IMR-90 (cell line): ENCODE data around the gene LSM14B.

ENCODE experiments used
- BHLHE40 ChIP-seq: fragments of 150-350 bp; IDR thresholded peaks from 2 replicates; pipeline ENCODE4 v1.6.1; 2016; ENCODE audit warnings: mild to moderate bottlenecking, low read depth, low read length
- CTCF ChIP-seq: conservative IDR thresholded peaks from 2 replicates; pipeline ENCODE4 v1.5.1; 2012; ENCODE audit warnings: mild to moderate bottlenecking, low read depth, low read length, improper control_type of control experiment
- RAD21 ChIP-seq: IDR thresholded peaks from 2 replicates; pipeline ENCODE4 v1.6.1; 2012; ENCODE audit warnings: low read length, improper control_type of control experiment
- USF2 ChIP-seq: fragments of 150-350 bp; IDR thresholded peaks from 2 replicates; pipeline ENCODE4 v1.6.1; 2017; ENCODE audit warnings: mild to moderate bottlenecking, antibody characterized with exemption, low read length, low read depth

- TF ChIP-seq CTCF (no peak), RAD21 (no peak), USF2 (no peak), BHLHE40 (no peak)
Observed at GRCh38 chr20:62146019-62146755, 23.9 kb downstream of the LSM14B start.
